ENCODE data around the gene INPP5A.

DNA sequence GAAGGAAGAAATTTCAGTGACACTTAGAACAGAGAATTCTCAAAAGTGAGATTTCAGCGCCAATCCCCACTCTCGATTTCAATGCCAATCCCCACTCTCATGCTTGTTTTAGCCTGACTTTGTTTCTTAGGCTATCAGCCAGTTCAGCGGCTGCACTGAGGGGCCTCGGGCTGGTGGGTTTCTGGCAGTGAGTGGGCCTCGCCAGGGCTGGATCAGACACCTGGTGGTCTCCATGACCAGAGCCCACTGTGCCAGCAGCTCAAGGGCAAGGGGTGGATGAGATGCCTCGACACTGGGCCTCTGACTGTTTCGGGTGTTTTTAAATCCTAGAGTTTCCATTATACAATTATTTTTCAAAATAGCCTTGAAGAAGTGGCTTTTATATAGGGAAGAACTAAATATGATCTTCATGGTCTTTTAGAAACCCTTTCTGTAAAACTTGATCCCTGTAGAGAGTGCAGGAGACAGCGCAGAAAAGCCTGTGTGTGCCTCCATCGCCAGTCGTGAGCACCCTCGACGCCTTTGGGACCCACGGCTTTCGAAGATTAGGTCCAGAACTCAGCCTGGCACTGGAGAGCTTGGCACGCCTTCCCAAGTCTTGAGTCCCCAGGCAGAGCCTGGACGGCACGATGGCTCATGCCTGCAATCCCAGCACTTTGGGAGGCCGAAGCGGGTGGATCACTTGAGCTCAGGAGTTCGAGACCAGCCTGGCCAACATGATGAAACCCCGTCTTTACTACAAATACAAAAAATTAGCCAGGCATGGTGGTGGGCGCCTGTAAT is 76.2 kb downstream of the INPP5A start:
- TF ChIP-seq ZNF507 (tag; conservative IDR thresholded peaks at IDR 0.05) (no peak), FOXM1 (IDR thresholded peaks at IDR 0.05; ENCODE audit: low read depth) (no peak), FOXM1 (CRISPR knock-in tag; IDR thresholded peaks at IDR 0.05; ENCODE audit: low read depth) (no peak), MXD1 (CRISPR knock-in tag; IDR thresholded peaks at IDR 0.05; ENCODE audit: borderline replicate concordance, poor library complexity, severe bottlenecking) (no peak)

All from K562 (cell line).